Endothelial cell of umbilical vein (primary cell): ENCODE measurements around the gene RPL6. TPM values are rescaled to one million over a fixed set of nuclear protein-coding genes. Genes with fewer than 3 reads are reported as not detected.

Experiments
- BruUV-seq: library from RNA; stranded (reverse); fragments of 400-500 nt; replicated peaks from 2 replicates; lab custom pipeline; 2021; lab: Mats Ljungman, UMichigan
- CTCF ChIA-PET: fragments of 300-600, 350-600 bp; sonication (Branson Sonifier 250); formaldehyde crosslinking; loops from one replicate; lab custom pipeline; 2021; ENCODE audit warnings: antibody characterized with exemption, inconsistent platforms; lab: Charles Lee
- POLR2A ChIA-PET: fragments of 300-600, 350-600 bp; sonication (Branson Sonifier 250); formaldehyde crosslinking; loops from one replicate; lab custom pipeline; 2021; ENCODE audit warnings: antibody characterized with exemption, inconsistent platforms; lab: Charles Lee
- DNase-seq: peaks from one replicate; pipeline ENCODE4 v3.0.0-alpha.2; 2011; ENCODE audit warnings: low read depth, low spot score
- FAIRE-seq: peaks from 2 replicates; lab custom pipeline; 2011; peaks lifted over from hg19 to GRCh38; lab: Jason Lieb, UNC
- H2AFZ ChIP-seq: 2 replicates; pipeline ENCODE4 v1.6.0; 2012; ENCODE audit warnings: low read depth, low read length, control low read depth, inconsistent platforms
- H3K27ac ChIP-seq: 2 replicates; pipeline ENCODE4 v1.5.1; 2011; ENCODE audit warnings: low read depth, mild to moderate bottlenecking, control low read depth, low read length, moderate library complexity; ENCODE audit not compliant: insufficient read depth
- H3K27me3 ChIP-seq, 2 experiments: 2 replicates each; pipeline versions ENCODE4 v1.6.0 to v1.6.1; 2011; ENCODE audit warnings: low read length in 2 of 2, mixed read lengths in 1 of 2; ENCODE audit not compliant: control insufficient read depth in 2 of 2, insufficient read depth in 2 of 2
- H3K36me3 ChIP-seq, 2 experiments: 2 replicates in 1 of 2; 3 replicates in 1 of 2; pipeline ENCODE4 v1.5.1; 2011; ENCODE audit warnings: low read length in 2 of 2, mild to moderate bottlenecking in 1 of 2, moderate library complexity in 1 of 2; ENCODE audit not compliant: control insufficient read depth in 2 of 2, insufficient read depth in 2 of 2; ENCODE audit errors: extremely low read depth in 1 of 2
- H3K4me1 ChIP-seq: 3 replicates; pipeline ENCODE4 v1.5.1; 2011; ENCODE audit warnings: mild to moderate bottlenecking, low read length; ENCODE audit not compliant: control insufficient read depth, insufficient read depth; ENCODE audit errors: extremely low read depth
- H3K4me2 ChIP-seq: 2 replicates; pipeline ENCODE4 v1.6.1; 2011; ENCODE audit warnings: low read length, control low read depth, mixed read lengths; ENCODE audit not compliant: insufficient read depth
- H3K4me3 ChIP-seq, 3 experiments: fragments of 200-600 bp in 1 of 3; sonication (generic), shearing (Covaris generic) in 1 of 3; replicated peaks in 1 of 3; 2 replicates each; pipeline ENCODE4 v1.5.1; 2011 to 2016; ENCODE audit warnings: control low read depth in 3 of 3, low read length in 3 of 3, mild to moderate bottlenecking in 2 of 3, inconsistent platforms in 1 of 3, low read depth in 1 of 3, moderate library complexity in 1 of 3; ENCODE audit not compliant: insufficient read depth in 1 of 3
- H3K79me2 ChIP-seq: 2 replicates; pipeline ENCODE4 v1.6.0; 2012; ENCODE audit warnings: low read length, inconsistent platforms; ENCODE audit not compliant: control insufficient read depth, insufficient read depth
- H3K9ac ChIP-seq: replicated peaks from 2 replicates; pipeline ENCODE3; 2011; ENCODE audit warnings: low read length, control low read depth; ENCODE audit not compliant: insufficient read depth; ENCODE audit errors: extremely low read depth
- H3K9me1 ChIP-seq: replicated peaks from 3 replicates; pipeline ENCODE4 v1.6.0; 2011; ENCODE audit warnings: mild to moderate bottlenecking, low read length; ENCODE audit not compliant: control insufficient read depth, insufficient read depth; ENCODE audit errors: extremely low read depth
- H3K9me3 ChIP-seq: replicated peaks from 2 replicates; pipeline ENCODE4 v1.5.1; 2012; ENCODE audit warnings: low read length, inconsistent platforms; ENCODE audit not compliant: control insufficient read depth, insufficient read depth
- H4K20me1 ChIP-seq: replicated peaks from 2 replicates; pipeline ENCODE3; 2011; ENCODE audit warnings: mild to moderate bottlenecking, low read length; ENCODE audit not compliant: control insufficient read depth, insufficient read depth; ENCODE audit errors: extremely low read depth
- EZH2 ChIP-seq: IDR thresholded peaks from 2 replicates; pipeline ENCODE4 v1.6.1; 2012; ENCODE audit warnings: borderline replicate concordance, low read depth, mild to moderate bottlenecking, moderate library complexity, low read length, inconsistent platforms; ENCODE audit not compliant: severe bottlenecking
- FOS ChIP-seq: IDR thresholded peaks from 2 replicates; pipeline ENCODE4 v1.6.1; 2011; ENCODE audit warnings: mild to moderate bottlenecking, low read length, moderate library complexity, borderline replicate concordance; ENCODE audit not compliant: insufficient read depth
- GATA2 ChIP-seq: IDR thresholded peaks from 2 replicates; pipeline ENCODE4 v1.7.0; 2011; ENCODE audit warnings: low read depth, mild to moderate bottlenecking, moderate library complexity, mixed read lengths, low read length; ENCODE audit not compliant: insufficient read length, insufficient read depth
- JUN ChIP-seq: IDR thresholded peaks from 2 replicates; pipeline ENCODE4 v1.6.1; 2011; ENCODE audit warnings: borderline replicate concordance, low read depth; ENCODE audit not compliant: insufficient read length, insufficient read depth
- MAX ChIP-seq: IDR thresholded peaks from 2 replicates; pipeline ENCODE4 v1.6.1; 2011; ENCODE audit not compliant: insufficient read depth, insufficient read length
- MYC ChIP-seq: IDR thresholded peaks from one replicate; pipeline ENCODE4 v1.6.1; 2011; ENCODE audit warnings: mild to moderate bottlenecking, low read depth, low read length
- POLR2A ChIP-seq: IDR thresholded peaks from 2 replicates; pipeline ENCODE4 v1.6.1; 2012; ENCODE audit warnings: low read depth, mild to moderate bottlenecking, control low read depth, low read length
- POLR2AphosphoS5 ChIP-seq: IDR thresholded peaks from 2 replicates; pipeline ENCODE4 v1.6.1; 2012; ENCODE audit warnings: low read depth, mild to moderate bottlenecking, control low read depth, low read length, moderate library complexity; ENCODE audit not compliant: insufficient read depth
- dilution Hi-C: fragments of 300-500 bp; cut with MboI; formaldehyde crosslinking; loops from one replicate; pipeline ENCODE4 v1.15.0; 2019; ENCODE audit warnings: low sequenced_read_pairs; ENCODE audit not compliant: extremely low pct_ligation_motif_present
- intact Hi-C: fragments of 100-400 bp; cut with micrococcal nuclease; formaldehyde crosslinking; loops from one replicate; pipeline ENCODE4 v1.10.0; 2022
- polyA plus RNA-seq, 4 experiments: library from polyadenylated mRNA; depleted of rRNA in 3 of 4; stranded (reverse) in 3 of 4; unstranded in 1 of 4; fragments of >200 nt; gene quantifications; 2 replicates each; pipeline versions ENCODE4 v1.2.1 to v1.2.3, GENCODE V29; 2011 to 2012; ENCODE audit warnings: missing spikeins in 1 of 4
- total RNA-seq: library from RNA; stranded (reverse); gene quantifications from 2 replicates; pipeline ENCODE4 v1.2.3, GENCODE V29; 2021
- TF ChIP-seq, protein P1 (sequence below), 2 donors: IDR thresholded peaks; 1 replicate in 1 of 2; 2 replicates in 1 of 2; pipeline ENCODE4 v1.5.1; 2011; ENCODE audit warnings: low read length in 2 of 2, mild to moderate bottlenecking in 2 of 2, moderate library complexity in 2 of 2, control low read depth in 1 of 2, inconsistent platforms in 1 of 2, low read depth in 1 of 2; ENCODE audit not compliant: insufficient read depth in 1 of 2; ENCODE audit errors: extremely low read depth in 1 of 2

Gene RPL6
- total and polyA plus RNA-seq, 2 donors (not counting 3 experiments of a cell fraction or from before 2014, with no cell fraction given): 998 to 1,385 TPM

- H3K9ac ChIP-seq: no peak overlapping the region
- H3K9me1 ChIP-seq: no peaks in the 10 kb centered on the region
- no peak overlapping the region for H3K4me3 ChIP-seq
- POLR2A ChIA-PET: no interaction called here
- CTCF ChIA-PET: no interaction called here
- no peak for FAIRE-seq
- H3K27me3 ChIP-seq: no peaks in the 10 kb centered on the region
- no peak overlapping the region for H2AFZ ChIP-seq
- H3K79me2 ChIP-seq: peaks cover 9% of the 10 kb centered on the region
- no peaks in the 10 kb centered on the region for H3K4me1 ChIP-seq
- H3K36me3 ChIP-seq: no peaks in the 10 kb centered on the region
- dilution Hi-C loops: no loop called here
- no peaks in the 10 kb centered on the region for H3K9me3 ChIP-seq
- no peak for DNase-seq
- intact Hi-C loops: no loop called here
- no peak overlapping the region for H3K27ac ChIP-seq
- no peak overlapping the region for H3K4me2 ChIP-seq
- H4K20me1 ChIP-seq: no peaks in the 10 kb centered on the region
- no TSS peak for BruUV-seq
- no peak for TF ChIP-seq MYC
- no peak for TF ChIP-seq JUN
- no peak for TF ChIP-seq GATA2
- no peak for TF ChIP-seq MAX
- TF ChIP-seq POLR2A: no peak
- TF ChIP-seq EZH2: no peak
- no peak for TF ChIP-seq FOS
- no peak for TF ChIP-seq POLR2AphosphoS5
- TF ChIP-seq, protein P1, sequence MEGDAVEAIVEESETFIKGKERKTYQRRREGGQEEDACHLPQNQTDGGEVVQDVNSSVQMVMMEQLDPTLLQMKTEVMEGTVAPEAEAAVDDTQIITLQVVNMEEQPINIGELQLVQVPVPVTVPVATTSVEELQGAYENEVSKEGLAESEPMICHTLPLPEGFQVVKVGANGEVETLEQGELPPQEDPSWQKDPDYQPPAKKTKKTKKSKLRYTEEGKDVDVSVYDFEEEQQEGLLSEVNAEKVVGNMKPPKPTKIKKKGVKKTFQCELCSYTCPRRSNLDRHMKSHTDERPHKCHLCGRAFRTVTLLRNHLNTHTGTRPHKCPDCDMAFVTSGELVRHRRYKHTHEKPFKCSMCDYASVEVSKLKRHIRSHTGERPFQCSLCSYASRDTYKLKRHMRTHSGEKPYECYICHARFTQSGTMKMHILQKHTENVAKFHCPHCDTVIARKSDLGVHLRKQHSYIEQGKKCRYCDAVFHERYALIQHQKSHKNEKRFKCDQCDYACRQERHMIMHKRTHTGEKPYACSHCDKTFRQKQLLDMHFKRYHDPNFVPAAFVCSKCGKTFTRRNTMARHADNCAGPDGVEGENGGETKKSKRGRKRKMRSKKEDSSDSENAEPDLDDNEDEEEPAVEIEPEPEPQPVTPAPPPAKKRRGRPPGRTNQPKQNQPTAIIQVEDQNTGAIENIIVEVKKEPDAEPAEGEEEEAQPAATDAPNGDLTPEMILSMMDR (IDR thresholded peaks at IDR 0.05; ENCODE audit: extremely low read depth in 1 of 2, insufficient read depth in 1 of 2, low read depth in 1 of 2, low read length in 2 of 2): no peak
These were observed 47.1 kb downstream of the RPL6 start for GRCh38 chr12:112362310-112362709.
